SK-N-SH treated with all-trans-retinoic acid at 6 μM for 48 hours (cell line): ENCODE results near the gene RBM39.

Experiments
- ARNTL ChIP-seq: fragments of 450-650 bp; formaldehyde crosslinking; IDR thresholded peaks from 2 replicates; pipeline ENCODE4 v1.5.0; 2020; ENCODE audit warnings: low read depth, mild to moderate bottlenecking, moderate library complexity, borderline replicate concordance
- CREB5 ChIP-seq: fragments of 250-450 bp; sonication (Bioruptor Pico); IDR thresholded peaks from 2 replicates; pipeline ENCODE4 v1.5.1; 2020; ENCODE audit warnings: low read depth, mild to moderate bottlenecking, moderate library complexity
- CSDC2 ChIP-seq: fragments of 250-450 bp; sonication (Bioruptor Pico); IDR thresholded peaks from 2 replicates; pipeline ENCODE4 v1.5.0; 2020; ENCODE audit warnings: mild to moderate bottlenecking, moderate library complexity
- POU6F1 ChIP-seq: fragments of 250-450 bp; sonication (Bioruptor Pico); IDR thresholded peaks from 2 replicates; pipeline ENCODE4 v1.8.0; 2021; ENCODE audit warnings: low read depth, mild to moderate bottlenecking, moderate library complexity, borderline replicate concordance
- PPARA ChIP-seq: fragments of 250-450 bp; sonication (Bioruptor Pico); IDR thresholded peaks from 2 replicates; pipeline ENCODE4 v1.5.0; 2020; ENCODE audit warnings: mild to moderate bottlenecking, borderline replicate concordance
- SNAI2 ChIP-seq: fragments of 250-450 bp; sonication (Bioruptor Pico); IDR thresholded peaks from 2 replicates; pipeline ENCODE4 v1.5.0; 2020; ENCODE audit warnings: mild to moderate bottlenecking, moderate library complexity
- TOX ChIP-seq: fragments of 250-450 bp; sonication (Bioruptor Pico); IDR thresholded peaks from 2 replicates; pipeline ENCODE4 v1.8.0; 2021; ENCODE audit warnings: mild to moderate bottlenecking, moderate library complexity, borderline replicate concordance
- ZFP3 ChIP-seq: fragments of 250-450 bp; sonication (Bioruptor Pico); IDR thresholded peaks from 2 replicates; pipeline ENCODE4 v1.5.0; 2020; ENCODE audit warnings: mild to moderate bottlenecking, moderate library complexity
- ZNF8 ChIP-seq: fragments of 450-650 bp; formaldehyde crosslinking; IDR thresholded peaks from 2 replicates; pipeline ENCODE4 v1.5.0; 2020; ENCODE audit warnings: mild to moderate bottlenecking, moderate library complexity

- no peak for TF ChIP-seq POU6F1 (CRISPR knock-in tag)
- TF ChIP-seq PPARA (CRISPR knock-in tag): no peak
- TF ChIP-seq TOX (CRISPR knock-in tag): no peak
- TF ChIP-seq ARNTL (CRISPR knock-in tag): no peak
- TF ChIP-seq ZNF8: no peak
- no peak for TF ChIP-seq CSDC2 (CRISPR knock-in tag)
- TF ChIP-seq SNAI2 (CRISPR knock-in tag): no peak
- TF ChIP-seq ZFP3 (CRISPR knock-in tag): no peak
- no peak for TF ChIP-seq CREB5 (CRISPR knock-in tag)
Measured at GRCh38 chr20:35730583-35731468, 11.2 kb downstream of the RBM39 start.
